MG63 (cell line): ENCODE results near the gene CTNNBL1. TPM values are rescaled to one million over a fixed set of nuclear protein-coding genes. Genes with fewer than 3 reads are reported as not detected.
A peak's percentile ranks its signal among the peaks of the same experiment; 100 is the strongest.
"Not testable (repeated sequence)": the region's sequence is repeated elsewhere in the genome, so short reads cannot be mapped to it uniquely, and the experiment has no call there.

Source experiments
- DNase-seq: peaks from one replicate; pipeline ENCODE4 v3.0.0-alpha.2; 2020
- H3K27me3 ChIP-seq: fragments of 250-450 bp; sonication (Bioruptor Pico); 2 replicates; pipeline ENCODE4 v1.5.1; 2020; ENCODE audit warnings: mild to moderate bottlenecking, moderate library complexity
- H3K36me3 ChIP-seq: fragments of 250-450 bp; sonication (Bioruptor Pico); 2 replicates; pipeline ENCODE4 v1.5.1; 2020; ENCODE audit warnings: mild to moderate bottlenecking, moderate library complexity
- H3K4me3 ChIP-seq: fragments of 250-450 bp; sonication (Bioruptor Pico); 2 replicates; pipeline ENCODE4 v1.5.1; 2020; ENCODE audit warnings: mild to moderate bottlenecking, moderate library complexity
- H3K9me3 ChIP-seq: fragments of 250-450 bp; sonication (Bioruptor Pico); 2 replicates; pipeline ENCODE4 v1.5.1; 2020; ENCODE audit warnings: mild to moderate bottlenecking, moderate library complexity
- total RNA-seq: library from RNA; depleted of rRNA; stranded (reverse); fragments of >200 nt; shearing (Covaris generic); gene quantifications from 2 replicates; pipeline ENCODE4 v1.2.3, GENCODE V29; 2014; ENCODE audit warnings: low replicate concordance

The CTNNBL1 gene
- total RNA-seq, 1 experiment from 2014 or later, result 44.9 TPM

DNA sequence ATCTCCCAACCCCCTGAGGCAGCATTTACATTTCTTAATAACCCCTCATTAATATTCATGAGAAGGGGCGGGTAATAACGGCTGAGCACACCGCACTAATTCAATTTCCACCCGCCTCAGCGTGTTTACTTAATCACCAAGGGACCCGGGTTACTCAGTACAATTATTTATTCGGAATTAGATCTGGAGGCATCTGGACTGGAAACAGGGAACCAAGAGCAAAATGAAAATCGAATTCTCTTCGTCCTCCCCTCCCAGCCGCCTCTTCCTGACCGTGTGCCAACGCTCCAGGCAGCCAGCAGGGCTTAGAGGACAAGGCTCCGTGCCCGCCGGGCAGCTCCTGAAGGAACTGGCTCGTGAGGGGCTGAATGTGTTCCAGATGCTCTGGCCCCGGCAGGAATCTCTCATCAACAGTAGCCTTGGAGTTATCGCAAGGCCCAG, 23.5 kb upstream of the CTNNBL1 start:
- Histone ChIP-seq H3K36me3 (no peaks in the 10 kb centered on the region), H3K27me3 (peaks cover 14% of the 10 kb centered on the region), H3K9me3 (no peaks in the 10 kb centered on the region), H3K4me3 (peak overlapping the region; percentile 35)
- peak; percentile 84 for DNase-seq

DNA sequence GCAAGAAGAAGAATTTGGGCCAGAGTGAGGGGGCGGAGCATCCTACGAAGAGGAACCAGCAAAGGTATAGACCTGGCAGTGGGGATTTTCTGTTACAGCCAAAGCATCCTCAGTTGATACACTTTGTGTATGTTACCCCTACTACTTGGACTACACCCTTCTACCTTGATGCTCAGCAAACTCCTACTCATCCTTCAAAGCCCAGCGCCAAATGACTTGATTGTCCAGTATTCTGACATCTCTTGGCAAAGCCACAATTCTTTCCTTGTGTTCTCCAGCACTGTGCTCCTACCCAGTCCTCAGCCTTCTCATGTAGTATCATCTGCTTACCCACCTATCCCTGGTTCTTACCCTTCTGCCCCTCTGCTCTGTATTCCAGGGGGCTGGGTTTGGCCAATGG, 21.7 kb upstream of the CTNNBL1 start:
- H3K27me3 ChIP-seq, result peaks cover 25% of the 10 kb centered on the region
- DNase-seq, result no peak
- no peak overlapping the region for H3K4me3 ChIP-seq
- H3K36me3 ChIP-seq, result no peaks in the 10 kb centered on the region
- H3K9me3 ChIP-seq, result no peaks in the 10 kb centered on the region

DNA sequence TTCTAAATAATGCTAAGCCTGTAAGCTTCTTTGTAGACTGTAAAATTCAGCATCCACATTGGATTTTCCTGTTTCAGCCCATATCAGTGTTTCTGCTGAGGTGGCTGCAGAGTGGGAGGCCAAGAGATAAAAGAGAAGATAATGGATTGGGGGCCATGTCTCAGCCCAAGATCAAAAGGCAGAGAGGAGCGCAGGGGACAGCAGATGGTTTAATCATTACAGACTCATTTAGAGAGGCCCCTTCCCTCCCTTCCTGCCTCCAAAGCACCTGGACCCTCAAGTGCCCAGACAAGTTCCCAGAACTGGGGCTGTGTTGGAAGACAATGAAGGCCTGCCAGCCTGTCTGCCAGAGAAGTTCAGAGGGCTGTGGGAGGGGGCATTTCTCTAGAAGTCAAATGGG, 20.4 kb upstream of the CTNNBL1 start:
- H3K27me3 ChIP-seq, result peaks cover 34% of the 10 kb centered on the region
- no peaks in the 10 kb centered on the region for H3K36me3 ChIP-seq
- H3K9me3 ChIP-seq, result no peaks in the 10 kb centered on the region
- no peak for DNase-seq
- no peak overlapping the region for H3K4me3 ChIP-seq

DNA sequence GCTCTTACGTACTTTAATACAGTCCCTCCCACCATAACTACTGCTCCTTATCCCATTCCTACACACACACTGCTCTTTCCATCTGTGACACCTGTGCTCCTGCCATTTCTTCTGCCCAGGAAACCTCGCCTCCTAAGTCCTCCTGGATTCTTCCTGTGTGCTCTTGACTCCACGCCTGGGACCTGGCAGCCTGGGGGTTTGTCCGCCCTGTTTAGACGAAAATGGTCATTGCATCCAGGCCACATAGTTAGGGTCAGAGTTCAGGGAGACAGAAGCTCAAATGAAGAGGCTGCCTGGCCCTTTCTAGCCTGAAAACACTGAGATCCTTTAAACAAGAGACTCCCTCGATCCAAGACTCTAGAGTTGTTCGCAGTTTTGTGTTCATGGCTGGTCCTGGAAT, 17.4 kb upstream of the CTNNBL1 start:
- H3K9me3 ChIP-seq, result no peaks in the 10 kb centered on the region
- DNase-seq, result no peak
- H3K27me3 ChIP-seq, result peaks cover 41% of the 10 kb centered on the region
- H3K36me3 ChIP-seq, result no peaks in the 10 kb centered on the region
- H3K4me3 ChIP-seq, result no peak overlapping the region

DNA sequence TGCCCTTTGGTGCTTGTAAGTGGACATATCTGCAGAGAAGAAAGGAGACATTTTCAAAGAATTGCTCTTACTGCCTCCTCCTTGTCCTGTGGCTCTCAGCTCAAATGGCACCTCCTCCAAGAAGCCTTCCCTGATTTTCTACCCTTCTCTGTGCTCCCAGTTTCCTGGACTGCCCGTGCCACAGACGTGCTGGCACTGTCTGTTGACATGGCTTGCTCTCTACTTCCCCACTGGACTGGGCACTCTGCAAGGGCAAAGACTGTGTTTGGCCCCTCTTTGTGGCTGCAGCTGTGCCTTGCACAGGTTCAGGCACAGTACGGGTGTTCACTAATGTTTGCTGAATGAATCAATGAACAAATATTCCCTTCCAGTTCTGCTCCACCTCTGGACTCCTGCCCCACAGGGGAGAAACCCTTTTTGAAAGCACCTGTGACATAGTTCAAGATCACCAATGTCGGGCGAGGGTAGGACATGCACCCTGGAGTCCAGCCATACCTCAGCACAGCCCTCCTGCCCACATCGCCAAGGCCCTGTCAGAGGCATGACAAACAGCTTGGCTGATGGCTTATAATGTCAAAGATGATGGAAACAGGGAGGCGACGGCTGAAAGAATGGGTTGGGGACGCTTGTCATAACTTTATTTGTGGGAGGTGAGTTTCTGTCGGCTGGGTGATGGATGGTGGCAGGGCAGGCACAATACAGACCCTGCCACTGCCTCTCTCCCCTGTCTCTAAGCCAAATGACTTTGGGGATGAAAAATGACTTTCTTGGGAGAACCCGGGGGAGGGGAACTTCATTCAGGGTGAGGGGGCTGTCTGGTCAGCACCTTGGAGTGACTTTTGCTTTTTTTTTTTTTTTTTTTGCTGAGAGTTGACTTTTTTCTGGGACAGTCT, 15.6 kb upstream of the CTNNBL1 start:
- no peak for DNase-seq
- no peak overlapping the region for H3K4me3 ChIP-seq
- H3K9me3 ChIP-seq, result no peaks in the 10 kb centered on the region
- no peaks in the 10 kb centered on the region for H3K36me3 ChIP-seq
- peaks cover 41% of the 10 kb centered on the region for H3K27me3 ChIP-seq

DNA sequence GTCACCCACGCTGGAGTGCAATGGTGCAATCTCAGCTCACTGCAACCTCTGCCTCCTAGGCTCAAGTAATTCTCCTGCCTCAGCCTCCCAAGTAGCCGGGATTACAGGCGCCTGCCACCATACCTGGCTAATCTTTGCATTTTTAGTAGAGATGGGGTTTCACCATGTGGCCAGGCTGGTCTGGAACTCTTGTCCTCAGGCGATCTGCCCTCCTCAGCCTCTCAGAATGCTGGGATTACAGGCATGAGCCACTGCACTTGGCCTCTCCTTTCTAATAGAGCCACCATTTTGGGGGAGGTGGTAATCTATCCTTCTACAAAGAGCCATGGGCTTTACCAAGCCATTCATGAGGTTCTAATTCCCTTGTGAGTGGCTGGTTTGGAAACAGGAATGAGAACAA, 14.1 kb upstream of the CTNNBL1 start:
- not testable (repeated sequence) for H3K4me3 ChIP-seq, H3K36me3 ChIP-seq, H3K9me3 ChIP-seq, DNase-seq
- H3K27me3 ChIP-seq, result peaks cover 34% of the 10 kb centered on the region

DNA sequence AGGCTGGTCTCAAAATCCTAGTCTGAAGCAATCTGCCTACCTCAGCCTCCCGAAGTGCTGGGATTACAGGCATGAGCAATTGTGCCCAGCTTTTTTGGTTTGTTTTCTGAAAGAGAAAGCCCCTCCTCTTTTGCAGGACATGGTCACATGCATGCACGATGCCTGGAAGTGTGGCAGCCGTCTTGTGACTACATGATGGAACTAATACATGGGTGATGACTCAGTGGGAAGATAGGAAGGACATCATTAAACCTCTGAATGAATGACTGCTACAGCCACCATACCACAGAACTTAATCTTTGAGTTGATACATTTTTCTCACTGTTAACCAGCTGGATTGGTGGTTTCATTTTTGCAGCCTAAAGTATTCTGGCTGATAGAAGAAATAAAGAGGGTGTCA, 13.4 kb upstream of the CTNNBL1 start:
- DNase-seq, result no peak
- H3K9me3 ChIP-seq, result no peaks in the 10 kb centered on the region

DNA sequence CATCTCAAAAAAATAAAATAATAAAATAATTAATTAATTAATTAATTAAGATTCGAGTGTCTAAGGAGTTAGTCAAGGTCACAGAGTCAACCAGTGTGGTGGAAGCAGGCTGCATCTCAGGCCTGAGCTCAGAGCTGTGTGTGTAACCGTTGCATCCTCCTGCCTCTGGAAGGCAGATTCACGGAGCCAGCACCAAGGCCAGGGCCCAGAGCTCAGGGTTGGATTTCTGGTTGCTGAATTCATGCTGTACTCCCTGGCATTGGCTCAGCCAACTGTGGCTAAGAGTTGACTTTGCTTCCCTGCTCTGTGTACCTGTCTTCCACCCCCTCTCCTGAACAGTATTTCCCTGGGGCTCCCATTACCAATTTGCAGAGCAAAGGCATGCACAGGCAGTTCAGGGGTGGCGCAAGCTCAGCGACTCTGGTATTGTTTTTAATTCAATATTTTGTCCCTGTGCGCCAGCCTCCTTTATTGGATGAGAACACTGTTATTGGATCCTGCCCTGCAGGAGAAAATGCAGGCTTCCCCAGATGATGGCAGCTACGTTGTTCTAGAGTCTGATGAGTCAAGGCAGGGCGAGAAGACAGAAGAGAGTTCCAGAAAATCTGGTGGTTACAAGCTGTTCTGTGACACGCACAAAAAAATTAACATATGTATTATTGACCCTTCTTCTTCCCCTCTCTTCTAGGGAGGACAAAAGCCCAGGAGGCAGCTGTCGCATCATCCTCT, 12.3 kb upstream of the CTNNBL1 start:
- no peak for DNase-seq
- H3K4me3 ChIP-seq, result no peak overlapping the region
- peaks cover 18% of the 10 kb centered on the region for H3K27me3 ChIP-seq
- H3K9me3 ChIP-seq, result peaks cover 5% of the 10 kb centered on the region
- H3K36me3 ChIP-seq, result no peaks in the 10 kb centered on the region

More for the DNA sequence above, 13.4 kb upstream of the CTNNBL1 start:
- Histone ChIP-seq H3K4me3 (no peak overlapping the region), H3K36me3 (no peaks in the 10 kb centered on the region), H3K27me3 (peaks cover 28% of the 10 kb centered on the region)

DNA sequence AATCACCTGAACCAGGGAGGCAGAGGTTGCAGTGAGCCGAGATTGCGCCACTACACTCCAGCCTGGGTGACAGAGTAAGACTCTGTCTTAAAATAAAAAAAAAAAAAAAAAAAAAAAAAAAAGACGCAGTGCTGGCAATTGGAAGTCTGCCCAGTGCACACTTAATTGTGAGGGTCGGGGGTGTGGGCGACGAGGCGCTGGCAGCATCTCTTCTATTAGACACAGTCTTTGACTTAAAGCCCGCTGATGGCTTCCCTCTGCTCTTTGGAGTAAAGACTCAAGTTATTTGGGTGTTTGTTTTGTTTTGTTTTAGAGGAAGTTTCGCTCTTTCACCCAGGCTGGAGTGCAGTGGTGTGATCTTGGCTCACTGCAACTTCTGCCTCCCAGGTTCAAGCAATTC, 10.7 kb upstream of the CTNNBL1 start:
- H3K27me3 ChIP-seq, DNase-seq, H3K4me3 ChIP-seq, H3K36me3 ChIP-seq: not testable (repeated sequence)
- H3K9me3 ChIP-seq, result peaks cover 14% of the 10 kb centered on the region

DNA sequence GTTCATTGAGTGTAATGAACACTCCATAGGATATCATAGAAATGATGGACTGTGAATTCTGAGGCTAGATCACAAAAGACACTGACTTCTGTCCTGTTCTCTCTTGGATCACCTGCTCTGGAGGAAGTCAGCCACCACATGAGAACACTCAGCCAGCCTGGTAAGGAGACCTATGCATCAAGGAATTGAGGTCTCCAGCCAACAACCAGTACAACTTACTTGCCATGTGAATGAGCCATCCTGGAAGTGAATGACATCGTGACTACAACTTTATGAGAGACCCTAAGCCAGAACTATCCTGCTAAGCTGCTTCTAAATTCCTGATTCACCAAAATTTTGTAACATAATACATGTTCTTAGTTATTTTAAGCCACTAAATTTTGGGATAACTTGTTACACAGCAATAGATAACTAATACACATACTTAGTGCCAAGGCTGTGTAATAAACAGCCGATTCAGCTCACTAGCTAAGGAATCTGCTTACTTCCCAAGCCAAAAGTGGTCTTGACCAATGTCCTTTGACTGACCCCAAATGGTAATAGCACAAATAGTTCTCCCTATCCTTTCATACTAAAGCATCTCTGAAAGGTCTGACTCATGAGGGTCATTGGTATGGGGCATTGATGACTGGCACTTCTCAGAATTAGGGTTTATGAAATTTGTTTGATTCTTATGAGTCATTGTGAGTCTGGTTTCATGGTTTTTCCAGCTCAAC, 6.9 kb upstream of the CTNNBL1 start:
- Histone ChIP-seq H3K9me3 (peaks cover 17% of the 10 kb centered on the region), H3K27me3 (no peaks in the 10 kb centered on the region; the same call in 1 of the 2 replicates), H3K4me3 (no peak overlapping the region), H3K36me3 (no peaks in the 10 kb centered on the region)
- DNase-seq, result peak; percentile 36

DNA sequence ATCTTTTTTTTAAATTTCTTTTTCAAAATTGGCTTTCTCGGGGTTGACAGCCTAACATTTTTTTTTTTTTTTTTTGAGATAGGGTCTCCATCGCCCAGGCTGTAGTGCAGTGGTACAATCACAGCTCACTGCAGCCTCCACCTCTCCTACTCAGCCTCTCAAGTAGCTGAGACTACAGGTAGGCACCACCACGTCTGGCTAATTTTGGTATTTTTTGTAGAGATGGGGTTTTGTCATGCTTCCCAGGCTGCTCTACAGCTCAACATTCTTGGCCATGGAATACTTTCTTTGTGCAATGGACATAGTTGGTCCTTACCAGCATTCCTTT, 6.4 kb upstream of the CTNNBL1 start:
- H3K36me3 ChIP-seq, result no peaks in the 10 kb centered on the region
- H3K4me3 ChIP-seq, result no peak overlapping the region
- H3K27me3 ChIP-seq, result no peaks in the 10 kb centered on the region; the same call in 1 of the 2 replicates
- DNase-seq, result no peak
- peaks cover 17% of the 10 kb centered on the region for H3K9me3 ChIP-seq

DNA sequence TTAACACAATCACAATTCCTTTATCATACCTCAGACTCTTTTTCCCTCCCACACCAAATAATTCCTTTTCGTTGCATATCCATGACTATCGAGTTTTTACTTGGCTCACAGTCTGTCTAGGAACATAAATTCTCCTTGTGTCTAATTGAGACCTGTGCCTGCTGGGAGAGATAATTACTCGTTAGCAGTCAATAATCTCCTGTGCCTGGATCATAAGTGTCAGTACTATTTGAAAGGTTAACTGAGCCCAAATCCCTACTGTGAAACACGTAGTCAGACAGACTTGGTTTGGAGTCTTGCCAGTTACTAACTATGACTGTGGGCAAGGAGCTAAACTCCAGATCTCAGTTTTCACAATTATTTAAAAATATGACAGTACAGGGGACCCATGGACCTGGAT, 5.7 kb upstream of the CTNNBL1 start:
- peaks cover 17% of the 10 kb centered on the region for H3K9me3 ChIP-seq
- no peaks in the 10 kb centered on the region for H3K36me3 ChIP-seq
- no peaks in the 10 kb centered on the region; the same call in 1 of the 2 replicates for H3K27me3 ChIP-seq
- no peak for DNase-seq
- H3K4me3 ChIP-seq, result no peak overlapping the region

DNA sequence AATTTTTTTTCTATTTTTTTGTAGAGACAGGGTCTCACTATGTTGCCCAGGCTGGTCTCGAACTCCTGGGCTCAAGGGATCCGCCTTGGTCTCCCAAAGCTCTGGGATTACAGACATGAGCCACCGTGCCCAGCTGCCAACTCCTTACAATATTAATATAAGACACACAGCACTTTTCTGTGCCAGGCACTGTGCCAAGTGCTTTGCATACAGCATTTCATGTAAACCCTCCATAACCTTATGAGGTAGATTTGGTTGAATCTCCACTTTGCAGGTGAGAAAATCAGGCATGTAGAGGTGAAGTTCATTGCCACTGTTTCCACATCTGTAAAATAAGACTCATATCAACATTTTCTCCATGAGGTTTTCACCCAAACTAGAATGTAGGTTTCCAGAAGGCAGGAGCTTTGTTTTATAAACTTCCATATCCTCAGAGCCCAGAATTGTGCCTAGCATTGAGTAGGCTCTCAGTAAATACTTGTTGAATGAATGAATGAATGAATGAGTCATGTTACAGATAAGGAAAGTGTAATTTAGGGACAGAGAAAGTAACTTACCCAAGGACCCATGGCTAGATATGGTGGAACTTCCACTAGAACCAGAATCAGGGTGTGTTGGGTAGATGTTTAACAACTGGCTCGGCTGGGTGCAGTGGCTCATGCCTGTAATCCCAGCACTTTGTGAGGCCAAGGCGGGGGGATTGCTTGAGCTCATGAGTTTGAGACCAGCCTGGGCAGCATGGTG, 3.0 kb upstream of the CTNNBL1 start:
- H3K27me3 ChIP-seq, result no peaks in the 10 kb centered on the region; the same call in 1 of the 2 replicates
- no peaks in the 10 kb centered on the region; the same call in 1 of the 2 replicates for H3K36me3 ChIP-seq
- H3K4me3 ChIP-seq, result no peak overlapping the region
- peaks cover 17% of the 10 kb centered on the region for H3K9me3 ChIP-seq
- DNase-seq, result no peak

DNA sequence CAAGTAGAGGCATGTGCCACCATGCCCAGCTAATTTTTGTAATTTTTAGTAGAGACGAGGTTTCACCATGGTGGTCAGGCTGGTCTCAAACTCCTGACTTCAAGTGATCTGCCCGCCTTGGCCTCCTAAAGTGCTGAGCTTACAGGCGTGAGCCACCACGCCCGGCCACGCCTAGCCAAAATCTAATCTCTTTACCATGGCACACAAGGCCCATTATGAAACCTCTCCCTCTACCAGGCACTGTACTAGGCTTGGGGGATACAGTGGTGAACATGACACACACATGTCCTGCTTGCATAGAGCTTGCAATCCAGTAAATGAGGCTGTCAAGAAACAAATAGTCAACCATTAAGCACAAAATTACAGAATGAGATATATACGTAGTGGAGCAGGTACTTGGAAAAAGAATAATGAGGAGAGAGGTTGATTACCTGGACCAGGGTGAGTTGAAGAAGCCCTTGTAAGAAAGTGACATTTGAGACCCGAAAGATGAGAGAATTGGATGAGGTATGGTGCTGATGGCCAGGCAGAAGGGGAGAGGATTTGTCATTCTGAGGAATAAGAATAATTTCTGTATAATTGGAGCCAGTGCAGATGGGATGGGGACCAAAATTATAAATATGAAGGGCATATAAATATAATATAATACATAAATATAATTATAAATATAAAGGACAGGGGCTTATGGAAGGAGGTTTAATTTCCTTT, 1.2 kb upstream of the CTNNBL1 start:
- H3K36me3 ChIP-seq, result peaks cover 3% of the 10 kb centered on the region; the same call in 1 of the 2 replicates
- peaks cover 7% of the 10 kb centered on the region; the same call in 1 of the 2 replicates for H3K9me3 ChIP-seq
- H3K27me3 ChIP-seq, result no peaks in the 10 kb centered on the region; the same call in 1 of the 2 replicates
- no peak for DNase-seq
- H3K4me3 ChIP-seq, result no peak overlapping the region

DNA sequence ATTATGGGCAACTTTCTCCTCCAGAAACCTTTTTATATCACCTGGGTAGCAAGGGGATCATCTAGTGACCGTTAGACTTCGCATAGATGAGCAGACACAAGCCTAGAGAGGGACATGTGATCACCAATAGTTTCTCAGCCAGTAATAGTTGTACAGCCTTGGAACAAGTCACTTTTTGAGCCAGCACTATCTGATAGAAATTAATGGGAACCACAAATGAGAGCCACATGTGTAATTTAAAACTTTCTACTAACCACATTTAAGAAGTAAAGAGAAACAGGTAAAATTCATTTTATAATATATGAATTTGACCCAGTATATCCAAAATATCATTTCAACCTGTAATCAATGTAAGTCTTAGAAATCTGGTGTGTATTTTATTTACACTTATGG, 592 bp upstream of the CTNNBL1 start:
- peak overlapping the region; percentile 74 for H3K4me3 ChIP-seq
- H3K27me3 ChIP-seq, result no peaks in the 10 kb centered on the region; the same call in 1 of the 2 replicates
- DNase-seq, result no peak
- H3K36me3 ChIP-seq, result peaks cover 3% of the 10 kb centered on the region; the same call in 1 of the 2 replicates
- H3K9me3 ChIP-seq, result peaks cover 2% of the 10 kb centered on the region; the same call in 1 of the 2 replicates
